WTC11 (cell line): ENCODE measurements around the gene VSIG10L2.
"Not testable (repeated sequence)": the region's sequence is repeated elsewhere in the genome, so short reads cannot be mapped to it uniquely, and the experiment has no call there.

Experiments
- CTCF ChIP-seq: fragments of 200-600 bp; IDR thresholded peaks from 2 replicates; pipeline ENCODE4 v1.8.0; 2022; ENCODE audit warnings: antibody characterized with exemption
- FOXJ3 ChIP-seq: sonication (generic); formaldehyde crosslinking; IDR thresholded peaks from 2 replicates; pipeline ENCODE4 v1.9.0; 2021; ENCODE audit warnings: missing genetic modification reagents, mild to moderate bottlenecking, borderline replicate concordance
- TCF7 ChIP-seq: sonication (generic); formaldehyde crosslinking; IDR thresholded peaks from 2 replicates; pipeline ENCODE4 v1.8.0; 2022; ENCODE audit warnings: mild to moderate bottlenecking, low read depth, missing genetic modification reagents, moderate library complexity
- ZNF317 ChIP-seq: sonication (generic); formaldehyde crosslinking; IDR thresholded peaks from 2 replicates; pipeline ENCODE4 v1.8.1; 2023; ENCODE audit warnings: low read depth, mild to moderate bottlenecking, moderate library complexity, missing genetic modification reagents, borderline replicate concordance

GRCh38 chr11:125985956-125986355 is 40.1 kb downstream of the VSIG10L2 start:
- TF ChIP-seq CTCF; FOXJ3 (CRISPR knock-in tag); ZNF317 (CRISPR knock-in tag); TCF7: not testable (repeated sequence)
